GM18502 (cell line): ENCODE measurements around the gene LCE1F.

Experiments used
- ATAC-seq: cut with Tn5 transposase; IDR thresholded peaks from one replicate; pipeline ENCODE4 v1.9.1; 2021; ENCODE audit warnings: mild to moderate bottlenecking; ENCODE audit not compliant: unreplicated experiment, poor library complexity

The LCE1F gene

DNA sequence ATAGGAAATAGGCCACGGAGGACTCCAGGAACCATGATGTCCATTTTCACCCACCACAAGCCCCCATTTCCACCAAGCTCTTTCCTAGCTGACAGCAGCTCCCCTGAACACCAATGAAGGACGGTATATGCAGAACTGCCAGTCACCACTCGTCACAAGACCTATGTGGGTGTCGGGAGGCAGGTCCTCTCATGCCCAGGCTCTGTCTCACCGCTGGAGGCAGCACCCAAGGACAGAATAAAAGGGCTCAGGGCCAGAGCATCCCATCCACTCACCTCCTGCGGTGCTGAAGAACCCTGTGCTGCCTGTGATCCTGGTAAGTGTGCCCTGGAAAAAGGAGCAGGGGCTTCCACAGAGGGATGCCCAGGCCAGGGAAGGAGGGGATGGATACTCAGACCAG is at the start of gene LCE1F:
Gene LCE1F, plus strand, starts transcription at position 266 of the 400 bp plus-strand sequence. CDS start 1,232 bp downstream, outside the sequence.
- ATAC-seq: no peak

- ATAC-seq: no peak
These were observed 49.7 kb upstream of the LCE1F start for GRCh38 chr1:152725261-152725660.

DNA sequence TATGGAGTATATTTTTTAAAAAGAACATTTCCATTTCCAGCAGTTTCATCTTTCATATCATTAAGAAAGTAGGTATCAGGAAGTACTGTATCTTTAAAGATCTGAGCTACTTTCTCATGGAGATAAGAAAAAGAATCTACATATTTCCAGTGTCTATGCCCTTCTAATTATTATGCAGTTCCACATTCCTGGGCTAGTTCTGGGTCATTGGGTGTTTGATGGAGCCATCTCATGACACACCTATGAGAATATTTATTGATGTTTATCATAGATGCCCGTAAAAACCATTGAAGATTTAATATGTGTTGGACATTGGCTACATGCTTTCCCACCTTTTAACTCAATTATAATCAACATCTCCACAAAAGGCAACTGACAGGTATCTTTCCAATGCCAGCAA is 46.0 kb upstream of the LCE1F start:
- ATAC-seq: no peak

DNA sequence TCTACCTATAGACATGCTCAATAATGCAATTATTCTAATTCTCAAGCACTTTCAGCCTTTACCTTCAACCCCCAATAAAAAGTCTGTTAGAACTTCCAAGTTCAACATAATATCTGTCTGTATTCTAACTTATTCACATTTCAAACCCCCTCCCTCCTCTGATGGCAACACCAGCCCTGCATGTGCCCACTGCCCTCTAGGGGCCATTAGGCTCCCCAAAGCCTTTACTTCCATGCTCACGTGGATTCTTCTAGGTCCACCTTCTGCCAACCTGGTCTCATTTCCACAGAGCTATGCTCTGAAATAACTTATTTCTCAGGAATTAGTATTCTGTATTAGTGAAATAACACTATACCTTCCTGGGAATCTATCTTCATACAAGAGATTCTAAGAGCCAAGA is 39.3 kb upstream of the LCE1F start:
- no peak for ATAC-seq

- ATAC-seq: no peak
These were observed 36.9 kb upstream of the LCE1F start for GRCh38 chr1:152737997-152738396.

DNA sequence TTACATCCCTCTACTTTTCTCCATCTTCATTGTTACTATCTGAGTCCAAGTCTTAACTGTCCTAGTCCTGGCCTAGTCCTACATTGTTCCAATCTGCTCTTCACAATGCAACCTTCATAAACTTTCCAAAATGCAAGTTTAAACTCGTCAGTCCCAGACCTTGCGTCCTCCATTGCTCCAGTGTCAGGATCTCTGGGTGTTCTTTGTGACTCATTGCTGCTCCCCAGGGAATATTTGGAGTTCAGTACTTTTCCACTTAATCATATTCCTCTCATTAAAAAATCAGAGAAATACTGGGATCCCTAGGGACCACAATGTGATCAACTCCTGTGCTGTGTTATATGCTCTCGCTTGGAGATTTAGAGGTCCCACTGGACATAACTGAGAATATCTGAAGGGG is 35.1 kb upstream of the LCE1F start:
- ATAC-seq: no peak

DNA sequence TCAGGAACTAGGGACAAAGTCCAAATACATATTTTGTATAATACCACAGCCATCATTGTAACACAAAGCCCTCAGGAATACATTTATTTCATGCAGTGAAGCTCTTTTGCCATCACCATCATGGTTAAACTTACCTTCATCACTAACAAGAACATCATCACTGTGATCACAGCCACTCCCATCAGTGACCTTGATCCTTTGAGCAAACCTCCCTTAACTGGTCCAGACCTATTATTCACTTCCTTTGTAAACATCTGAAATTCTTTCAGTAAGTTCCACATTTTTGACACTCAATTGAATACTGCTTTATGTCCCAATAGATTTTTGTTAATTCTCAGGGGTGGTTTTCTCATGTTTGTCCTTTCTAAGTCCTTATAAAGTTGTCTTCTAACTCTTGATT is 33.3 kb upstream of the LCE1F start:
- no peak for ATAC-seq

GRCh38 chr1:152743371-152744145 is 31.4 kb upstream of the LCE1F start:
- ATAC-seq: no peak

DNA sequence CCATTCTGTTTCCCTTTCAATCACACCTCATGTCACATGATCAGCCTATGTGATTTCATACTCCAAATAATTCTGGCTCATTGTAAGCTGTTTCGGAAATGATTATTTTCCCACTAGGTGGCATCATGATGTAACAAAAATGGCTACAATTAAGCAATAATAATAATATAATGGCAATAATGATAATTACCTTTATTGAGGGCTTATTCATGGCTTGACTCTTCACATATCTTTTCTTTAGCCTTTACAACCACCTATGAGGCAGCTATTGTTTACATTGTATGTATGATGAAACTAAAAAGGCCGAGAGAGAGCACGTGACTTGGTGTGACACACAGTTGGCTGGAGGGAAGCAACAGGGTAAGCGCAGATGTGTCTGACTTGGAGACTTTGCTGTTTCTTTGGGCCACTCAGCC is 29.6 kb upstream of the LCE1F start:
- no peak for ATAC-seq

DNA sequence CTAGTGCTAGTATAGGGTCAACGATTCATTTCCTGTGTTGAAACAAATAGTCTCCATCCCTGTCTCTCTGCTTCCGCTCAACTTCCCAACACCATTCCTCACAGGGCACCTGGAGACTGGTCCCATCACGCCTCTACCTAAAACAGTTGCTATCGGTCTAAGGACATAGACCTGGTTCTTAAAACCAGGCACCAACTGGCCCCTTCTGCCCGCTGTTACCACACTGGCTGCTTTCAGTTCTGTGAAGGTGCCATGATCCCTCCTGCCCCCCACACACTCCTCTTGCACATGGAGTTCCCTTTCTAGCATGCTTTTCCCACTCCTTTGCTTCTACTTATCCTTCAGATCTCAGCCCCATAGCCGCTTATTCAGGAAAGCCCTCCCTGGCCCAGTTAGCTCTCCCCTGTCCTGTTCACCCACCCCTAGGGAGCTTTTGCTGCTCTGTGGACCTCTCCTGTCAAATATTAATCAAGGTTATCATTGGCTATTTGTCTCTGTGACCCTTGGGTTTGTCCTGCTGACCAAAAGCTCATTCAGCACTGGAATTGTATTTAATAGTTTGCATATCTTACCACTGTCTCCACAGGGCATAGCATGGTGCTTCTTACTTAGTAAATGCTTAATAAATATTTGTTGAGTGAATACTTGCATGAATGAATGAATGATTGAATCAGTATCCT is 29.0 kb upstream of the LCE1F start:
- ATAC-seq: no peak

- no peak for ATAC-seq
These were observed 27.1 kb upstream of the LCE1F start for GRCh38 chr1:152747831-152748230.

- no peak for ATAC-seq
These were observed 22.7 kb upstream of the LCE1F start for GRCh38 chr1:152752225-152752624.

GRCh38 chr1:152753586-152753985 is 21.4 kb upstream of the LCE1F start:
- no peak for ATAC-seq

DNA sequence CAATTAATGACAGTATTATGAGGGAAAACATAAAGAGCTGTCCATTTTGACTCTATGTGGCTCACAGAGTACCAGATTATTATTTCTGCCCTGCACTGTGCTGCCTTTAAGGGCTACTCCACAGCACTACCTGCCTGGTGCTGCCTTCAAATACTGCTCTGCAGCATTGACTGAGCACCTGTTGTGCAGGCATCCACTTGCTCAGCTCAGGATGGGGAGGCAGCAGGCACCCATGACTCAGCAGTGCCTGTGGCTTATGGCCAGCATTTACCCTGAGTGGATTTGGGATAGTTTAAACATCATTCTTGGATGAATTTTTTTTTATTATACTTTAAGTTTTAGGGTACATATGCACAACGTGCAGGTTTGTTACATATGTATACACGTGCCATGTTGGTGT is 18.1 kb upstream of the LCE1F start:
- ATAC-seq: no peak

DNA sequence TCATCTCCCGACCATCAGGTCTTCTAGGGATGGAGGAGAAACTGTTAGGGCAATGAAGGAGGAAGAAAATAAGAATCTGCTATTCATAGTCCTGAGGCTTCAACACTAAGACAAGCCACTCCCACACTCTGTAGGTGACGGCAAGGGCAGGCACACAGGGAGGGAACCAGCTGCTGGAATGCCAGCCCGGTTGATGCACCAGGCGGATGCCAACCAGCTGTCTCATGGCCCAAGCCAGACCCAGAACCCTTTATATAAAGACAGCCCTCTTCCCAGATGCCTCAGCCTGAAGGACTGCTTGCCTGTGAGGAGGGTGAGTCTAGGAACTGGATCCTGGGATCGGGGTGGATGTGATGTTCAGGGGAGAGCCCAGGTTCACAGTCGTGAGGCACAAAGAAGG is 17.2 kb upstream of the LCE1F start, which contains the start of gene KPRP:
Gene KPRP, plus strand, starts transcription at position 279 of the 400 bp plus-strand sequence. CDS start 1,564 bp downstream, outside the sequence.
- ATAC-seq: no peak

DNA sequence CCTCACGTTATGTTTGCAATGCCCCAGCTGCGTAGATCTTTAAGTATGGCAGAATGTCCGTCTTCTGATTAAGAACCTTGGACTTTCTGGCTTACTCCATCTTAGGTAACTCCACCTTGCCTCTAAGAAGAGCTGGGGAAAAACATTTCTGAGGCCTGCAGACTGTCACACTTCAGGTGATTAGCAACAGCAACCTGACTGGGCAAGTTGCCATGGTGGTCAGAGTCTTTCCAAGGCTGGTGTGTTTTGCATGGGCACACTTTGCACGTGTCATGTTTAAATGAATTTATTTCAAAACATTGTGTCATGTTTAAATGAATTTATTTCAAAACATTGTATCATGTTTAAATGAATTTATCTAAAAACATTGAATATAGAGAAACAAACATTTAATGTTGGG is 16.3 kb upstream of the LCE1F start:
- no peak for ATAC-seq

DNA sequence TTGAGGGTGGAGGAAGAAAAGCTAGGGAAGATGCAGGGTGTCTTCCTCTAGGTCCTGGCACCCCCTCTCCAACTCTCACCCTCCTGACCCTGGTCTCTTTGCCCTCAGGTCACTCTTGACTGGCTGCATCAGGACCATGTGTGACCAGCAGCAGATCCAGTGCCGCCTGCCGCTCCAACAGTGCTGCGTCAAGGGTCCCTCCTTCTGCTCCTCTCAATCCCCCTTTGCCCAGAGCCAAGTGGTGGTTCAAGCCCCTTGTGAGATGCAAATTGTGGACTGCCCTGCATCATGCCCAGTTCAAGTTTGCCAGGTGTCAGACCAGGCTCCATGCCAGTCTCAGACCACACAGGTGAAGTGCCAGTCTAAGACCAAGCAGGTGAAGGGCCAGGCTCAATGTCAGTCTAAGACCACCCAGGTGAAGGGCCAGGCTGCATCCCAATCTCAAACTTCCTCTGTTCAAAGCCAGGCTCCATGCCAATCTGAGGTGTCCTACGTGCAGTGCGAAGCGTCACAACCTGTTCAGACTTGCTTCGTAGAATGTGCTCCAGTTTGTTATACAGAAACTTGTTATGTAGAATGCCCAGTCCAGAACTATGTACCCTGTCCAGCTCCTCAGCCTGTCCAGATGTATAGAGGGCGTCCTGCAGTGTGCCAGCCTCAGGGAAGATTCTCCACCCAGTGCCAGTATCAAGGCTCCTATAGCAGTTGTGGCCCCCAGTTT is 15.3 kb upstream of the LCE1F start:
- no peak for ATAC-seq

DNA sequence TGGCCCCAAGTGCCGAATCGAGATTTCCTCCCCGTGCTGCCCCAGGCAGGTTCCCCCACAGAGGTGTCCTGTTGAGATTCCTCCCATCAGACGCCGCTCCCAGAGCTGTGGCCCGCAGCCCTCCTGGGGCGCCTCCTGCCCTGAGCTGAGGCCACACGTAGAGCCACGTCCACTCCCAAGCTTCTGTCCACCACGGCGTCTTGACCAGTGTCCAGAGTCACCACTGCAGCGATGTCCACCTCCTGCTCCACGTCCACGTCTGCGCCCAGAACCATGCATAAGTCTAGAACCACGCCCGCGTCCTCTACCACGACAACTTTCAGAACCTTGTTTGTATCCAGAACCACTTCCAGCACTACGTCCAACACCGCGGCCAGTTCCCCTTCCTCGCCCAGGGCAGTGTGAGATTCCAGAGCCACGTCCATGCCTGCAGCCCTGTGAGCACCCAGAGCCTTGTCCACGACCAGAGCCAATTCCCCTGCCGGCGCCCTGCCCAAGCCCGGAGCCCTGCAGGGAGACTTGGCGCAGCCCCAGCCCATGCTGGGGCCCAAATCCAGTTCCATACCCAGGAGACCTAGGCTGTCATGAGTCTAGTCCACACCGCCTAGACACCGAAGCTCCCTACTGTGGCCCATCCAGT is 14.3 kb upstream of the LCE1F start:
- no peak for ATAC-seq

- ATAC-seq: no peak
These were observed 13.2 kb upstream of the LCE1F start for GRCh38 chr1:152761609-152762213.

- ATAC-seq: no peak
These were observed 6.0 kb upstream of the LCE1F start for GRCh38 chr1:152768847-152769533.
